Activated CD4-positive, alpha-beta T cell treated with anti-CD3 and anti-CD28 coated beads, Interleukin-2, amount 10 ng/mL, durations not matched to agents 24 days and 14 days (primary cell): ENCODE data around the gene TAL1. TPM values are rescaled to one million over a fixed set of nuclear protein-coding genes. Genes with fewer than 3 reads are reported as not detected.

ENCODE experiments used
- DNase-seq: peaks from one replicate; pipeline ENCODE4 v3.0.0; 2022
- H3K27ac Mint-ChIP-seq: one replicate; pipeline ENCODE4 v1.8.0; 2022; ENCODE audit warnings: mild to moderate bottlenecking, mixed read lengths
- H3K27me3 Mint-ChIP-seq: one replicate; pipeline ENCODE4 v1.8.0; 2022; ENCODE audit warnings: mixed read lengths
- H3K36me3 Mint-ChIP-seq: one replicate; pipeline ENCODE4 v1.8.0; 2022; ENCODE audit warnings: low read depth, mild to moderate bottlenecking, mixed read lengths
- H3K4me1 Mint-ChIP-seq: one replicate; pipeline ENCODE4 v1.8.0; 2021; ENCODE audit warnings: mixed read lengths
- H3K4me3 Mint-ChIP-seq: one replicate; pipeline ENCODE4 v1.8.0; 2022; ENCODE audit warnings: mild to moderate bottlenecking, moderate library complexity, mixed read lengths
- H3K9me3 Mint-ChIP-seq: one replicate; pipeline ENCODE4 v1.8.0; 2021; ENCODE audit warnings: mixed read lengths
- intact Hi-C: fragments of 100-400 bp; cut with micrococcal nuclease; formaldehyde crosslinking; loops from one replicate; pipeline ENCODE4 v1.15.1; 2023
- total RNA-seq: library from RNA; stranded (reverse); gene quantifications from 2 replicates; pipeline ENCODE4 v1.2.3, GENCODE V29; 2022

TAL1 gene
- total RNA-seq, 1 donor from 2014 or later, result not detected

- H3K4me3 Mint-ChIP-seq, result no peak overlapping the region
- no peak overlapping the region for H3K27ac Mint-ChIP-seq
- no peaks in the 10 kb centered on the region for H3K36me3 Mint-ChIP-seq
- H3K9me3 Mint-ChIP-seq, result no peaks in the 10 kb centered on the region
- intact Hi-C loops, result no loop called here
- peak; percentile 50 for DNase-seq
- peaks cover 5% of the 10 kb centered on the region for H3K4me1 Mint-ChIP-seq
- H3K27me3 Mint-ChIP-seq, result peaks cover 11% of the 10 kb centered on the region
These were observed 47.8 kb downstream of the TAL1 start for GRCh38 chr1:47184090-47184821.

DNA sequence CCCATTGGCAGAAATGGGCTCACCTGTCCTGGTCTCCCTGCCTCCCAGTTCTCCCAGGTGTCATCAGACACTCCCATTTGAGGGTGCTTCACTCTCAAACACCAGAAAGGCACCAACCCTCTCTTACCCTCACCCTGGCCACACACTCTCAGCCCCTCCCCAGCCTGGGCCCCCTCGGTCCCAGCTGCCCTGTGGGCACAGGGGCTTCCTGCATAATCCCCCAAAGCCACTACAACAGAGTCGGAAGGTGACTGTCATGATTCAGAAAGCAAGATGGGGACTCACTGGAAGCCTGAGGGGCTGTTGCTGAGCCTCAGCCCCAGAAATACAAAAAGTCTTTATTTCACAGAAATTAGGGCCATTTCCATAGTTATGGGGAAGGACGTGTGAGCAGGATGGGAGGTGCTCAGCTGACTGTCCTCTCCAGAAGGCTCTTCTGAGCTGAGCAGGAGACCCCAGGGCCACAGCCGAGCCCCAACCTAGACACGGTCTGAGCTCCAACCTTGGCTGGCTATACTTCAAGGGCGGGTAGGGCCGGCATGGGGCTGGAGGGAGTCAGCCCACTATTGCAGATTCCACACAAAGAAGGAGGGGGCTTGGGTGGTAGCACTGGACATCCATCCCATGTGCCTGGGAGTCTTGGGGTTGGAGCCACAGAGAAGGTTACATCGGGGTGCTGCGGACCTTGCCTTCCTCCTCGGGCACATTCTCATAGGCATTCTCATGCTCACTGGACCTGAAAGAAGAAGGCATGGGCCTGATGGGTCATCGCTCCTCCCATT lies 48.5 kb downstream of the TAL1 start:
- H3K4me3 Mint-ChIP-seq, result no peak overlapping the region
- H3K4me1 Mint-ChIP-seq, result peaks cover 8% of the 10 kb centered on the region
- no peaks in the 10 kb centered on the region for H3K36me3 Mint-ChIP-seq
- H3K9me3 Mint-ChIP-seq, result no peaks in the 10 kb centered on the region
- peaks cover 14% of the 10 kb centered on the region for H3K27me3 Mint-ChIP-seq
- intact Hi-C loops, result no loop called here
- no peak for DNase-seq
- H3K27ac Mint-ChIP-seq, result no peak overlapping the region

DNA sequence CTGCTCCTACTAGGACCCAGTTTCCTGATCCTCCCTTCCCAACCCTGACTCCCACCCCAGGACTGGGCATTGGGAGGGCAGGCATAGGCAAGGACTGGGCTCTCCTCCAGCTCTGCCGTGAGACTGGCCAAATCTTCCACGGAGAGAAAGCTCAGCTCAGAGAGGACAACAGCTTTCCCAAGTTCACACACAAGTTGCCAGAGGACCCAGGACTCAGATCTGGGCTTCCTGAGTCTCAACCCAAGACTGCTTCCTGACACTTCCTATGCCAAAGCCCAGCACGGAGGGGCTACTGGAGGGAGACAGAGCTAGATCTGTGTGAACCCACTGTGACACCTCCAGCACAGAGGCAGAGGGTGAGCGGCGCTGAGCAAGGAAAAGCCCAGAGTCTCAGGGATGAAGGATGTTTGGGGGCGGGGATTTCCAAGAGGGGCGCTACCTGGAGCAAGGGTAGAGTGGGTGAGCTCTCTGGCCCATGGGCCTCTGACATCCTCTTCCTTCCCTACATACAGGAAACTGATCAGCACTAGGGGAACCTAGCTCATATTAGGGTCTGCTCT lies 49.3 kb downstream of the TAL1 start:
- peaks cover 8% of the 10 kb centered on the region for H3K4me1 Mint-ChIP-seq

DNA sequence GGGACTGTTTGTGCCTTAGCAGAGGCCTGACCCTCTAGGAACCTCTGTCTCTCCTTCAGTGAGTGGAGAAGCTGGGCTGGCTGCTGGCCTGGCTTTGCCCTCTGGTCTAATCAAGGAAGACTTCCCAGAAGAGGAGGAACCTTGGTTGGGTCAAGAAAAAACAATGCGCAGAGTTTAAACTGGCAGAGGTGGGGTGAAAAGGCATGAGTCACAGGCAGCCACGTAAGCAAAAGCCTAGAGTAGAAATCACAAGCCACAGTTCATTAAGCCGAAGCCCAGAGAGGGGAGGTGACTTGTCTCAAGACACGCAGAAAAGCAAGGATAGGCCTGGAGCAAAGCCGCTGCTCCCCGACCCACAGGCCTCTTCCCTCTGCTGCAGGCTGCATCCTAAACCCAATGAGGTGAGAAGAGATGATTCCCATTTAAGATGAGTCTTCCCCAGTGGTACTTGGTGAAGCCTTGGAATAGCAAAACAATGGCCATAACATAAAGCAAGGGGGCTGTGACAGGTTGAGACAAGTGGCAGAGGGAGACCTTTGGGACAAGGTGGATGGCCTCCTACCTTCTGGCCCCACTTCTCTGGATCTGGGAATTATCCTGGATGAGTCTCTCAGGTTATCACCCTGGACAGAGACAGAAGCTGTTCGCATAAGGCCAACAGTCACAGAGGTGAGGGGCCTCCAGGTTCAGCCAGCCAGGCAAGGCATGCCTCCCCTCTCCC lies 49.9 kb downstream of the TAL1 start:
- H3K9me3 Mint-ChIP-seq, result no peaks in the 10 kb centered on the region
- no peak overlapping the region for H3K4me3 Mint-ChIP-seq
- DNase-seq, result no peak
- H3K36me3 Mint-ChIP-seq, result no peaks in the 10 kb centered on the region
- peaks cover 8% of the 10 kb centered on the region for H3K4me1 Mint-ChIP-seq
- intact Hi-C loops, result no loop called here
- peaks cover 14% of the 10 kb centered on the region for H3K27me3 Mint-ChIP-seq
- H3K27ac Mint-ChIP-seq, result no peak overlapping the region

More for the DNA sequence above, 49.3 kb downstream of the TAL1 start:
- Mint-ChIP-seq H3K9me3 (no peaks in the 10 kb centered on the region), H3K27ac (no peak overlapping the region), H3K27me3 (peaks cover 14% of the 10 kb centered on the region), H3K4me3 (no peak overlapping the region), H3K36me3 (no peaks in the 10 kb centered on the region)
- intact Hi-C loops, result no loop called here
- DNase-seq, result no peak

DNA sequence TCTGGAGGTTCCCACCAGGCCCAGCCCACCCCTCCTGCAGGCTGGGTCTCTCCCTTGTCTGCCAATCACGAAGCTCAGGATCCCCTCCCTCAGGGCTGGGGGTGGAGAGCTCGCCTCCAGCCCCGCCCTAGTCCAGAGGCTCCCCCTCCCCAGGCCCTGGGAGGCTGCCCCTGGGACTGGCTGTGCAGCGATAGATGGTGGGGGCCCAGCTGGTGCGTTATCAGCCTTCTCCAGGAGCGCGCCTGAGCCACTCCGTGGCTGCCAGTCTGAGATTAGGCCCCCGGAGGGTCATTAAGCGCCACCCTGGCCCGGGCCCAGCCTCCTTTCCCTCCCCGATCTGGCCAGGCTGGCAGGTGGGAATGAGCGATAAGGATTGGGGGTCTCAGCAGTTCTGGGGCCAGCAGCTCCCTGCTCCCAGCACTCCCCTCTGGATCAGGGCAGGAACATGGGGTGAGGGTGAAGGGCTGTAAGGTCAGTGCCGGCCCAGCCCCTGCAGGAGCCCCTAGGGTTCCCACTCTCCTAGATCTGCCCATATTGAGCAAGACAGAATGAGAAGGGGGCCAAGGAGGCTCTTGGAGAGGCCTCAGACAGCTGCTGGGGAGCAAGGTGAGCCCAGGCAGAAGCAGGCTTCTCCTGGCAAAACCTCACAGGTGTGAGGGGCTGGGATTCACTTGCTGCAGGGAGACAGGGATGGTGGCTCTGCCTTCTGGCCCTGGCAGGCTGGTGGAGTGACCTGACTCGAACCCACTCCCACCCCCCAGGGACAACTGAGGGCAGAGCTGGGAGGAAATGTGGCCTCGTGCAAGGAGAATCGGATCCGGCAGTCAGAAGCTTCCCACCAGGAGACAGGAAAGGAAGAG lies 50.7 kb downstream of the TAL1 start:
- Mint-ChIP-seq H3K27me3 (peaks cover 14% of the 10 kb centered on the region), H3K27ac (no peak overlapping the region), H3K4me1 (peaks cover 8% of the 10 kb centered on the region), H3K4me3 (no peak overlapping the region), H3K9me3 (no peaks in the 10 kb centered on the region), H3K36me3 (no peaks in the 10 kb centered on the region)
- no peak for DNase-seq
- intact Hi-C loops, result no loop called here

- Mint-ChIP-seq H3K4me3 (no peak overlapping the region), H3K27ac (peak overlapping the region; percentile 46), H3K4me1 (peaks cover 8% of the 10 kb centered on the region), H3K27me3 (peaks cover 17% of the 10 kb centered on the region), H3K9me3 (no peaks in the 10 kb centered on the region), H3K36me3 (no peaks in the 10 kb centered on the region)
- intact Hi-C loops, result no loop called here
- DNase-seq, result no peak
These were observed 51.4 kb downstream of the TAL1 start for GRCh38 chr1:47180603-47181094.

DNA sequence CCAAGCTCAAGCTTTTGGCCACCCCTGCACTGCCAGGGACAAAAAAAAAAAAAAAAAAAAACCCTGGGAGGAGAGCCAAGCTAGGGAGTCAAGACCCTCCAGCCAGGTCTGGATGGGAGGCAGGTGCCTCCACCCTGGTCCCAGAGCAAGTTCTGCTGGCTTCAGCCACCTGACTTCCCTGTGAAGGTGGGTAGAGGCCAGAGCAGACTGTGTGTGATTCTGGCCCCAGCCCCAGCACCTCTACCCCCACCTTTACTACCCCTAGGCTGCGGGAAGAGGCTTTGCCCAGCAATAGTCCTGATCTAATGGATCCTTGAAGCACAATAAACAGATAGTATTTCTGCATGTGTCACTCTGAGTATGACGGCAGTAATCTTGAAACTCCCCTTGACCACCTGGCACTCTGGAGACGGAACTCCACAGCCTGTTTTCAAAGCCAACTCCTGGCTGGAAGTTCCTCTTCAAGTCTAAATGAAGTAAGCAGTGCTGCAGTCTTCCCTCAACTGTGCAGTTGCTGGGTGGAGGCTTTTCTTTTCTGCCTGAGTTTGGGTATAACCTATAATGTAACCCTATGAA lies 51.9 kb downstream of the TAL1 start:
- H3K27me3 Mint-ChIP-seq, result peaks cover 20% of the 10 kb centered on the region
- H3K36me3 Mint-ChIP-seq, result no peaks in the 10 kb centered on the region
- peak overlapping the region; percentile 4 for H3K4me3 Mint-ChIP-seq
- no peak for DNase-seq
- intact Hi-C loops, result loop anchor here (5.0 to 10.0 kb wide), 2 partner anchors 55 to 303 kb away; partner anchors contain the start of gene TAL1
- H3K9me3 Mint-ChIP-seq, result no peaks in the 10 kb centered on the region
- H3K4me1 Mint-ChIP-seq, result peaks cover 11% of the 10 kb centered on the region
- no peak overlapping the region for H3K27ac Mint-ChIP-seq

GRCh38 chr1:47179017-47179987 lies 52.7 kb downstream of the TAL1 start:
- DNase-seq, result peak; percentile 95
- no peaks in the 10 kb centered on the region for H3K36me3 Mint-ChIP-seq
- H3K27me3 Mint-ChIP-seq, result peaks cover 20% of the 10 kb centered on the region
- intact Hi-C loops, result loop anchor here (5.0 to 10.0 kb wide), 2 partner anchors 55 to 302 kb away; partner anchors contain the start of gene TAL1
- H3K27ac Mint-ChIP-seq, result peak overlapping the region; percentile 89
- H3K4me1 Mint-ChIP-seq, result peaks cover 11% of the 10 kb centered on the region
- H3K4me3 Mint-ChIP-seq, result peak overlapping the region; percentile 85
- no peaks in the 10 kb centered on the region for H3K9me3 Mint-ChIP-seq

DNA sequence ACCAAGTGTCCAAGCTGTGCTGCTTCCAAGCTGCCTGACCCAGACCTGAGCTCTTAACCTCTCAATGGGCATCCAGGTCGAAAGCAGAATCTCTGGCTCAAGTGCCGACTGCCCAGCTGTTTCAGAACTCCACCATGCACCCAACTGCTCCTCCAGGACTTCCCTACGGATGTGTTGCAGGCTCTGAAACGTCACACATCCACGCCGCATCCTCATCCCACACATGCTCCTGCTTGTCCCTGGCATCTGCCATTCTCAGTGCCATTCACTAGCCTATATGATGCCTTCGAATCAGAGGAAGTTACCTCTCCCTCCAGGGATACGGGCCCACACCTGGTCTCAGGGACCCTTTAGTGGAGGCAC lies 53.4 kb downstream of the TAL1 start:
- no peaks in the 10 kb centered on the region for H3K9me3 Mint-ChIP-seq
- H3K27me3 Mint-ChIP-seq, result peaks cover 22% of the 10 kb centered on the region
- H3K4me1 Mint-ChIP-seq, result peaks cover 11% of the 10 kb centered on the region
- no peak overlapping the region for H3K27ac Mint-ChIP-seq
- no peaks in the 10 kb centered on the region for H3K36me3 Mint-ChIP-seq
- intact Hi-C loops, result loop anchor here (5.0 to 10.0 kb wide), 2 partner anchors 56 to 301 kb away; partner anchors contain the start of gene TAL1
- H3K4me3 Mint-ChIP-seq, result peak overlapping the region; percentile 85
- no peak for DNase-seq

DNA sequence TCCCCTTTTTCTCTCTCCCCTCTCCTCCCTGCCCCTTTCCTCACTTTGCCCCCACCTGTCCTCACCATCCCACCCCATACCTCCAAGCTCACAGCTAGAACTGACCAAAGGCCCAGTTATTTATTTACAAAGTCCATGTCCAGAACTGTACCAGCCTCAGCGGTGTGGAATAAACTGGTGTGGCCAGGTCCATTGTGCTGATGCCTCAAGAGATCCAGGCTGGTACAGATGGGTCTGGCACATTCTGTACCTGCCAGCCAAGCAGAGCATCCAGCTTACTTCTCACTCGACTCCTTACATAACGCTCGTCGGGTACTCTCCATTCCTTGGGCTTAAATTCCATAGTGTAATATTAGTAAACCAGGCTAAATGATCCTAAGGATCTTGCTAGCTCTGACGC lies 54.0 kb downstream of the TAL1 start:
- H3K4me1 Mint-ChIP-seq, result peaks cover 11% of the 10 kb centered on the region

DNA sequence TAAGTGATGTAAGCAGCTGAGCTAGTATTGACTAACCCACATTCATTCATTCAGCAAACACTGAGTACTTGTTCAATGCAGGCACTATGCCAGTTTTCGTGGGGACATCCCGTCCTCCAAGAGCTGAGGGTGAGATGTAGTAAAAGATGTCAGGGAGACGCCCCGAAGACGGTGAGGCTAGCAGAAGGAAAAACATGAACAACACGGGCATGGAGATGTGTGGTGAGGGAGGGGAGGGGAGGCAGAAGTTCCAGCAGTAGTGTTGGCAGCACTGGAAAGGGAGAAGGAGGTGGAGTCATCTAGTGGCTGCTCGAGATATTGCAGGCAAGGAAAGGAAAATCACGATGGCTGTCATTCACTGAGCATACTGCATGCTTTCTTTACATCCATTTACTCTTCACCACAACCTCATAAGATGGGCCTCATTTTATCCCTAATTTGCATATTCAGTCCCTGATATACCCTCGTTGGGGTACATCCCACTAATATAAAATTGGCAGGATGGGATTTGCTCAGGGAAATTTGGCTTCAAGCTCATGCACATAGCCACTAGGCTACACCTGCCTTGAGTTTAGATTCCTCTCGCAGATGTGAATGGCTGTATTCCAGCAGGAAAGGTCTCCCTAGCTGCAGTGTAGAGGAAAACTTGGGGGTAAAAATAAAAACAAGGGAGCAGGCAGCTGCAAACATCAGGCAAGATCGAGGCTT lies 56.6 kb downstream of the TAL1 start:
- intact Hi-C loops, result loop anchor here (5.0 to 10.0 kb wide), 2 partner anchors 59 to 298 kb away; partner anchors contain the start of gene TAL1
- H3K9me3 Mint-ChIP-seq, result no peaks in the 10 kb centered on the region

More for the DNA sequence above, 54.0 kb downstream of the TAL1 start:
- intact Hi-C loops, result loop anchor here (5.0 to 10.0 kb wide), 2 partner anchors 57 to 301 kb away; partner anchors contain the start of gene TAL1
- Mint-ChIP-seq H3K36me3 (no peaks in the 10 kb centered on the region), H3K9me3 (no peaks in the 10 kb centered on the region), H3K4me3 (no peak overlapping the region), H3K27me3 (peaks cover 22% of the 10 kb centered on the region), H3K27ac (no peak overlapping the region)
- no peak for DNase-seq

More for the DNA sequence above, 56.6 kb downstream of the TAL1 start:
- DNase-seq, result peak; percentile 86
- Mint-ChIP-seq H3K4me1 (peaks cover 11% of the 10 kb centered on the region), H3K4me3 (no peak overlapping the region), H3K27ac (no peak overlapping the region), H3K36me3 (no peaks in the 10 kb centered on the region), H3K27me3 (peaks cover 17% of the 10 kb centered on the region)
